Mesenchymal stem cell (in vitro differentiated cells and primary cell): ENCODE measurements around the gene ZDHHC6.

Source experiments
- DNase-seq: peaks from one replicate; pipeline ENCODE4 v3.0.0-alpha.2; 2013
- H2AFZ ChIP-seq: one replicate; pipeline ENCODE4 v1.6.1; 2013; ENCODE audit warnings: low read depth, mild to moderate bottlenecking, control low read depth, inconsistent platforms, low read length, moderate library complexity
- H2AK5ac ChIP-seq: 2 replicates; pipeline ENCODE4 v1.6.1; 2013; ENCODE audit warnings: low read length, moderate library complexity, mild to moderate bottlenecking, inconsistent platforms; ENCODE audit not compliant: severe bottlenecking
- H2BK120ac ChIP-seq: one replicate; pipeline ENCODE4 v1.6.1; 2013; ENCODE audit warnings: low read depth, mild to moderate bottlenecking, inconsistent platforms, low read length, moderate library complexity
- H2BK12ac ChIP-seq, 2 experiments: one replicate each; pipeline ENCODE4 v1.6.1; 2013; ENCODE audit warnings: inconsistent platforms in 2 of 2, low read length in 2 of 2, mild to moderate bottlenecking in 2 of 2, moderate library complexity in 2 of 2, control low read depth in 1 of 2
- H2BK15ac ChIP-seq: one replicate; pipeline ENCODE4 v1.6.1; 2013; ENCODE audit warnings: mild to moderate bottlenecking, low read depth, inconsistent platforms; ENCODE audit not compliant: poor library complexity, severe bottlenecking
- H2BK5ac ChIP-seq: 2 replicates; pipeline ENCODE4 v1.6.1; 2013; ENCODE audit warnings: low read depth, mild to moderate bottlenecking, low read length, control low read depth, inconsistent platforms; ENCODE audit not compliant: poor library complexity, severe bottlenecking
- H3K14ac ChIP-seq, 2 experiments: one replicate each; pipeline ENCODE4 v1.6.1; 2013; ENCODE audit warnings: inconsistent platforms in 2 of 2, low read length in 2 of 2, control low read depth in 1 of 2, mild to moderate bottlenecking in 1 of 2, moderate library complexity in 1 of 2
- H3K18ac ChIP-seq, 2 experiments: one replicate each; pipeline ENCODE4 v1.6.1; 2013; ENCODE audit warnings: inconsistent platforms in 2 of 2, low read length in 2 of 2, control low read depth in 1 of 2, low read depth in 1 of 2, mild to moderate bottlenecking in 1 of 2
- H3K23ac ChIP-seq, 2 experiments: one replicate each; pipeline ENCODE4 v1.6.1; 2013; ENCODE audit warnings: inconsistent platforms in 2 of 2, low read length in 2 of 2, mild to moderate bottlenecking in 2 of 2, moderate library complexity in 2 of 2, control low read depth in 1 of 2
- H3K27ac ChIP-seq: 2 replicates; pipeline ENCODE4 v1.5.1; 2013; ENCODE audit warnings: mild to moderate bottlenecking, moderate library complexity, low read length, control low read depth, inconsistent platforms; ENCODE audit not compliant: poor library complexity, severe bottlenecking
- H3K27me3 ChIP-seq, 2 experiments: 2 replicates each; pipeline versions ENCODE4 v1.6.1 to v1.7.0; 2013; ENCODE audit warnings: low read length in 2 of 2, mild to moderate bottlenecking in 2 of 2, moderate library complexity in 2 of 2, control low read depth in 1 of 2, inconsistent platforms in 1 of 2; ENCODE audit not compliant: control insufficient read depth in 1 of 2, insufficient read depth in 1 of 2
- H3K36me3 ChIP-seq, 2 experiments: 2 replicates each; pipeline versions ENCODE4 v1.6.1 to v1.7.0; 2013; ENCODE audit warnings: low read length in 2 of 2, control low read depth in 1 of 2, inconsistent platforms in 1 of 2, low read depth in 1 of 2, mild to moderate bottlenecking in 1 of 2; ENCODE audit not compliant: insufficient read depth in 2 of 2, control insufficient read depth in 1 of 2
- H3K4ac ChIP-seq, 2 experiments: one replicate each; pipeline ENCODE4 v1.6.1; 2013; ENCODE audit warnings: inconsistent platforms in 2 of 2, low read length in 2 of 2, mild to moderate bottlenecking in 2 of 2, moderate library complexity in 2 of 2, control low read depth in 1 of 2, low read depth in 1 of 2
- H3K4me1 ChIP-seq: 2 replicates; pipeline ENCODE4 v1.6.1; 2013; ENCODE audit warnings: low read depth, low read length, control low read depth; ENCODE audit not compliant: control insufficient read depth, insufficient read depth
- H3K4me2 ChIP-seq: 2 replicates; pipeline ENCODE4 v1.6.1; 2013; ENCODE audit warnings: low read length, mild to moderate bottlenecking, inconsistent platforms; ENCODE audit not compliant: poor library complexity, severe bottlenecking
- H3K4me3 ChIP-seq, 2 experiments: 2 replicates each; pipeline versions ENCODE4 v1.5.1 to v1.7.0; 2013; ENCODE audit warnings: low read length in 2 of 2, mild to moderate bottlenecking in 2 of 2, control low read depth in 1 of 2, low read depth in 1 of 2; ENCODE audit not compliant: insufficient read depth in 1 of 2
- H3K79me1 ChIP-seq: replicated peaks from 2 replicates; pipeline ENCODE4 v1.6.1; 2013; ENCODE audit warnings: mild to moderate bottlenecking, control low read depth, low read length, inconsistent platforms; ENCODE audit not compliant: poor library complexity, severe bottlenecking
- H3K9ac ChIP-seq: 2 replicates; pipeline ENCODE4 v1.7.0; 2013; ENCODE audit warnings: mild to moderate bottlenecking, low read length, moderate library complexity
- H3K9me3 ChIP-seq: 2 replicates; pipeline ENCODE4 v1.7.0; 2013; ENCODE audit warnings: mild to moderate bottlenecking, low read length; ENCODE audit not compliant: control insufficient read depth
- H4K8ac ChIP-seq: one replicate; pipeline ENCODE4 v1.6.1; 2013; ENCODE audit warnings: inconsistent platforms, mild to moderate bottlenecking, low read length, moderate library complexity
- H4K91ac ChIP-seq: one replicate; pipeline ENCODE4 v1.6.1; 2013; ENCODE audit warnings: mild to moderate bottlenecking, low read length, inconsistent platforms
- WGBS: methylation state at CpG from one replicate; pipeline ENCODE4 v1.1.7; 2013; ENCODE audit warnings: mixed read lengths; 5-methylcytosine and 5-hydroxymethylcytosine counted together

Gene ZDHHC6

GRCh38 chr10:112487964-112488363 lies 41.2 kb upstream of the ZDHHC6 start:
- Histone ChIP-seq H3K27ac (no peak overlapping the region), H3K9ac (no peak overlapping the region), H4K91ac (no peak overlapping the region), H3K14ac (no peak overlapping the region), H4K8ac (no peak overlapping the region), H3K79me1 (peaks cover 12% of the 10 kb centered on the region), H3K9me3 (no peaks in the 10 kb centered on the region), H3K4ac (no peak overlapping the region), H3K23ac (no peak overlapping the region), H3K36me3 (peaks cover 0 to 3% of the 10 kb centered on the region in 2 experiments), H2BK15ac (no peak overlapping the region), H2BK5ac (no peak overlapping the region), H2AFZ (no peak overlapping the region), H3K4me1 (no peaks in the 10 kb centered on the region), H3K18ac (no peak overlapping the region), H3K27me3 (no peaks in the 10 kb centered on the region), H3K4me3 (no peak overlapping the region), H2AK5ac (no peak overlapping the region), H2BK120ac (no peak overlapping the region), H3K4me2 (no peak overlapping the region), H2BK12ac (no peak overlapping the region)
- DNase-seq: no peak

- Histone ChIP-seq H4K91ac (no peak overlapping the region), H3K27ac (no peak overlapping the region), H2BK12ac (no peak overlapping the region), H3K4me1 (no peaks in the 10 kb centered on the region), H2BK120ac (no peak overlapping the region), H3K18ac (no peak overlapping the region), H3K27me3 (no peaks in the 10 kb centered on the region), H3K79me1 (peaks cover 17% of the 10 kb centered on the region), H3K36me3 (peaks cover 0 to 3% of the 10 kb centered on the region in 2 experiments), H3K9me3 (no peaks in the 10 kb centered on the region), H3K4me2 (no peak overlapping the region), H3K4ac (no peak overlapping the region), H3K23ac (no peak overlapping the region), H3K14ac (no peak overlapping the region), H4K8ac (no peak overlapping the region), H2AK5ac (no peak overlapping the region), H2BK5ac (no peak overlapping the region), H3K9ac (no peak overlapping the region), H2AFZ (no peak overlapping the region), H3K4me3 (no peak overlapping the region), H2BK15ac (no peak overlapping the region)
- no peak for DNase-seq
- 95% methylated on average over 1 of the region's 2 CpGs for WGBS
Observed at GRCh38 chr10:112484399-112484798, 37.7 kb upstream of the ZDHHC6 start.

- H3K4me1 ChIP-seq: no peaks in the 10 kb centered on the region
- H2AK5ac ChIP-seq: no peak overlapping the region
- no peak overlapping the region for H2BK5ac ChIP-seq
- no peak overlapping the region for H3K4me2 ChIP-seq
- no peak overlapping the region for H2AFZ ChIP-seq
- H2BK120ac ChIP-seq: no peak overlapping the region
- H4K8ac ChIP-seq: no peak overlapping the region
- 98% methylated on average over 2 of the region's 3 CpGs for WGBS
- H3K36me3 ChIP-seq: peaks cover 0 to 3% of the 10 kb centered on the region in 2 experiments
- no peak overlapping the region for H3K4ac ChIP-seq
- no peak overlapping the region for H3K14ac ChIP-seq
- no peak overlapping the region for H3K27ac ChIP-seq
- no peak overlapping the region for H3K23ac ChIP-seq
- no peak overlapping the region for H3K4me3 ChIP-seq
- H3K79me1 ChIP-seq: peaks cover 17% of the 10 kb centered on the region
- H3K9me3 ChIP-seq: no peaks in the 10 kb centered on the region
- no peak overlapping the region for H3K9ac ChIP-seq
- DNase-seq: no peak
- H2BK15ac ChIP-seq: no peak overlapping the region
- H3K18ac ChIP-seq: no peak overlapping the region
- H3K27me3 ChIP-seq: no peaks in the 10 kb centered on the region
- no peak overlapping the region for H4K91ac ChIP-seq
- H2BK12ac ChIP-seq: no peak overlapping the region
Observed at GRCh38 chr10:112481602-112482001, 34.9 kb upstream of the ZDHHC6 start.

GRCh38 chr10:112475575-112476218 lies 29.0 kb upstream of the ZDHHC6 start:
- peaks cover 0 to 3% of the 10 kb centered on the region in 2 experiments for H3K36me3 ChIP-seq
- H3K14ac ChIP-seq: no peak overlapping the region
- no peak overlapping the region for H4K91ac ChIP-seq
- H2BK120ac ChIP-seq: no peak overlapping the region
- DNase-seq: peak; percentile 12
- no peak overlapping the region for H3K18ac ChIP-seq
- no peak overlapping the region for H2BK5ac ChIP-seq
- H3K9me3 ChIP-seq: no peaks in the 10 kb centered on the region
- H2AFZ ChIP-seq: no peak overlapping the region
- H2BK15ac ChIP-seq: no peak overlapping the region
- no peak overlapping the region for H3K4ac ChIP-seq
- no peak overlapping the region for H2BK12ac ChIP-seq
- H4K8ac ChIP-seq: no peak overlapping the region
- 98% methylated on average over 3 of the region's 3 CpGs for WGBS
- H3K4me2 ChIP-seq: no peak overlapping the region
- no peak overlapping the region for H3K27ac ChIP-seq
- H3K27me3 ChIP-seq: no peaks in the 10 kb centered on the region
- H3K79me1 ChIP-seq: peaks cover 17% of the 10 kb centered on the region
- H3K4me3 ChIP-seq: no peak overlapping the region
- H3K9ac ChIP-seq: peak overlapping the region; percentile 34
- no peak overlapping the region for H3K23ac ChIP-seq
- no peaks in the 10 kb centered on the region for H3K4me1 ChIP-seq
- no peak overlapping the region for H2AK5ac ChIP-seq
